SK-N-SH (cell line): Measurements from ENCODE around the gene SLC11A1.

Experiments
- CHD2 ChIP-seq: fragments of 150-350 bp; IDR thresholded peaks from 2 replicates; pipeline ENCODE4 v1.6.1; 2018; ENCODE audit warnings: low read length; ENCODE audit not compliant: partially characterized antibody
- CTCF ChIP-seq: fragments of 200-600 bp; sonication (generic); IDR thresholded peaks from 2 replicates; pipeline ENCODE4 v1.6.1; 2017; ENCODE audit warnings: antibody characterized with exemption, mild to moderate bottlenecking, moderate library complexity
- EP300 ChIP-seq, 2 experiments: IDR thresholded peaks; 2 replicates each; pipeline versions ENCODE4 v1.4.0 to v1.6.1; 2012; ENCODE audit warnings: borderline replicate concordance in 1 of 2, low read depth in 1 of 2, low read length in 1 of 2
- EZH2phosphoT487 ChIP-seq: fragments of 200-600 bp; sonication (generic); IDR thresholded peaks from 2 replicates; pipeline ENCODE4 v1.6.1; 2017; ENCODE audit warnings: low read depth, mixed run types, mild to moderate bottlenecking, antibody characterized with exemption, moderate library complexity, borderline replicate concordance
- FOSL2 ChIP-seq: IDR thresholded peaks from 2 replicates; pipeline ENCODE4 v1.4.0; 2012; ENCODE audit warnings: low read depth, mild to moderate bottlenecking, moderate library complexity, borderline replicate concordance
- GATA2 ChIP-seq: sonication (generic); formaldehyde crosslinking; IDR thresholded peaks from 2 replicates; pipeline ENCODE4 v1.5.0; 2020; ENCODE audit warnings: mild to moderate bottlenecking, missing genetic modification reagents
- JUND ChIP-seq: IDR thresholded peaks from 2 replicates; pipeline ENCODE4 v1.4.0; 2012
- MAX ChIP-seq: IDR thresholded peaks from 2 replicates; pipeline ENCODE4 v1.4.0; 2012; ENCODE audit warnings: low read depth
- RAD21 ChIP-seq: IDR thresholded peaks from 2 replicates; pipeline ENCODE4 v1.6.1; 2012; ENCODE audit warnings: mild to moderate bottlenecking, low read length
- RCOR1 ChIP-seq: fragments of 150-350 bp; IDR thresholded peaks from 2 replicates; pipeline ENCODE4 v1.6.1; 2017; ENCODE audit warnings: antibody characterized with exemption, low read length
- REST ChIP-seq: IDR thresholded peaks from 2 replicates; pipeline ENCODE4 v1.6.1; 2012; ENCODE audit warnings: mild to moderate bottlenecking, low read depth, low read length, moderate library complexity
- TEAD4 ChIP-seq: IDR thresholded peaks from 2 replicates; pipeline ENCODE4 v1.4.0; 2012; ENCODE audit warnings: mild to moderate bottlenecking, borderline replicate concordance; ENCODE audit not compliant: insufficient read depth
- USF2 ChIP-seq: fragments of 150-350 bp; IDR thresholded peaks from 2 replicates; pipeline ENCODE4 v1.6.1; 2017; ENCODE audit warnings: antibody characterized with exemption, low read length, low read depth, borderline replicate concordance
- YY1 ChIP-seq: IDR thresholded peaks from 2 replicates; pipeline ENCODE4 v1.4.0; 2012; ENCODE audit warnings: low read depth, mild to moderate bottlenecking

GRCh38 chr2:218340656-218341055 is 41.4 kb upstream of the SLC11A1 start:
- TF ChIP-seq CTCF (no peak), CHD2 (no peak), GATA2 (no peak), EZH2phosphoT487 (no peak), YY1 (no peak), USF2 (no peak), RCOR1 (no peak), REST (no peak), MAX (no peak), FOSL2 (no peak), TEAD4 (no peak), EP300 (IDR thresholded peaks at IDR 0.05; ENCODE audit: borderline replicate concordance in 1 of 2, low read depth in 1 of 2, low read length in 1 of 2) (no peak), JUND (no peak), RAD21 (no peak)
